Fibroblast of lung (primary cell): ENCODE results near the gene WDFY2. TPM values are rescaled to one million over a fixed set of nuclear protein-coding genes. Genes with fewer than 3 reads are reported as not detected.
"Not testable (repeated sequence)": the region's sequence is repeated elsewhere in the genome, so short reads cannot be mapped to it uniquely, and the experiment has no call there.

ENCODE experiments used
- DNase-seq, 2 donors: peaks; one replicate each; pipeline versions ENCODE4 v3.0.0 to v3.0.0-alpha.2; 2010; ENCODE audit warnings: low read depth in 2 of 2
- H2AFZ ChIP-seq: 2 replicates; pipeline ENCODE4 v1.5.1; 2012; ENCODE audit warnings: low read length, control low read depth, inconsistent platforms
- H3K27ac ChIP-seq: 2 replicates; pipeline ENCODE4 v1.5.1; 2011; ENCODE audit warnings: low read length, control low read depth; ENCODE audit not compliant: insufficient read depth
- H3K27me3 ChIP-seq: 2 replicates; pipeline ENCODE4 v1.5.1; 2011; ENCODE audit warnings: mild to moderate bottlenecking, low read length; ENCODE audit not compliant: control insufficient read depth, insufficient read depth
- H3K36me3 ChIP-seq: 2 replicates; pipeline ENCODE4 v1.5.1; 2011; ENCODE audit warnings: low read length; ENCODE audit not compliant: control insufficient read depth, insufficient read depth
- H3K4me1 ChIP-seq: 2 replicates; pipeline ENCODE4 v1.5.1; 2011; ENCODE audit warnings: low read length; ENCODE audit not compliant: control insufficient read depth, insufficient read depth; ENCODE audit errors: extremely low read depth
- H3K4me2 ChIP-seq: 2 replicates; pipeline ENCODE4 v1.5.1; 2011; ENCODE audit warnings: low read length, control low read depth; ENCODE audit not compliant: insufficient read depth; ENCODE audit errors: extremely low read depth
- H3K4me3 ChIP-seq, 4 experiments: fragments of 200-600 bp in 1 of 4; sonication (generic) in 1 of 4; replicated peaks in 1 of 4; 2 replicates each; pipeline ENCODE4 v1.5.1; 2011 to 2016; ENCODE audit warnings: low read length in 4 of 4, low read depth in 3 of 4, mild to moderate bottlenecking in 3 of 4, control low read depth in 2 of 4, inconsistent platforms in 1 of 4, mixed read lengths in 1 of 4; ENCODE audit not compliant: insufficient read depth in 1 of 4; ENCODE audit errors: control extremely low read depth in 1 of 4
- H3K79me2 ChIP-seq: 2 replicates; pipeline ENCODE4 v1.5.1; 2012; ENCODE audit warnings: mild to moderate bottlenecking, low read length, inconsistent platforms; ENCODE audit not compliant: control insufficient read depth, insufficient read depth
- H3K9ac ChIP-seq: 2 replicates; pipeline ENCODE4 v1.5.1; 2011; ENCODE audit warnings: mild to moderate bottlenecking, low read length, control low read depth; ENCODE audit not compliant: insufficient read depth
- H3K9me3 ChIP-seq: 2 replicates; pipeline ENCODE4 v1.5.1; 2012; ENCODE audit warnings: low read depth, low read length; ENCODE audit not compliant: control insufficient read depth, insufficient read depth
- H4K20me1 ChIP-seq: 2 replicates; pipeline ENCODE4 v1.5.1; 2011; ENCODE audit warnings: low read length; ENCODE audit not compliant: control insufficient read depth, insufficient read depth; ENCODE audit errors: extremely low read depth
- CTCF ChIP-seq, 2 donors: IDR thresholded peaks in 1 of 2; conservative IDR thresholded peaks in 1 of 2; 1 replicate in 1 of 2; 2 replicates in 1 of 2; pipeline ENCODE4 v1.5.1; 2011 to 2012; ENCODE audit warnings: low read length in 2 of 2, control low read depth in 1 of 2, inconsistent platforms in 1 of 2, low read depth in 1 of 2, mild to moderate bottlenecking in 1 of 2
- EZH2 ChIP-seq: IDR thresholded peaks from 2 replicates; pipeline ENCODE4 v1.5.1; 2012; ENCODE audit warnings: low read length, control low read depth, mild to moderate bottlenecking; ENCODE audit errors: missing control alignments
- polyA plus RNA-seq, 2 donors: library from polyadenylated mRNA; depleted of rRNA in 1 of 2; stranded (reverse) in 1 of 2; unstranded in 1 of 2; fragments of >200 nt; gene quantifications; 2 replicates each; pipeline ENCODE4 v1.2.1, GENCODE V29; 2011 to 2012; ENCODE audit warnings: missing spikeins in 1 of 2
- total RNA-seq: library from RNA; depleted of rRNA; stranded (reverse); fragments of >200 nt; gene quantifications from 2 replicates; pipeline ENCODE4 v1.2.1, GENCODE V29; 2014

WDFY2 gene
- total and polyA plus RNA-seq, 2 donors (not counting 1 experiment from before 2014, with no cell fraction given) = 4.9 to 9.2 TPM

GRCh38 chr13:51639171-51639570, 54.9 kb downstream of the WDFY2 start:
- Histone ChIP-seq H3K27me3 (no peaks in the 10 kb centered on the region), H3K36me3 (no peaks in the 10 kb centered on the region), H2AFZ (no peak overlapping the region), H3K4me2 (no peak overlapping the region), H3K9ac (no peak overlapping the region), H3K79me2 (peaks cover 25% of the 10 kb centered on the region), H3K9me3 (no peaks in the 10 kb centered on the region), H4K20me1 (no peaks in the 10 kb centered on the region), H3K4me3 (no peak overlapping the region), H3K27ac (no peak overlapping the region), H3K4me1 (peaks cover 8% of the 10 kb centered on the region)
- TF ChIP-seq EZH2 (no peak), CTCF (conservative IDR thresholded peaks at IDR 0.05 in 1 of 2, IDR thresholded peaks at IDR 0.05 in 1 of 2; ENCODE audit: low read depth in 1 of 2, low read length in 2 of 2) (no peak)
- peak in 1 of 2 donors; percentile 53 for DNase-seq

GRCh38 chr13:51640696-51641095, 56.4 kb downstream of the WDFY2 start:
- peaks cover 17% of the 10 kb centered on the region for H3K4me1 ChIP-seq
- not testable (repeated sequence) for H3K4me2 ChIP-seq, H2AFZ ChIP-seq, H4K20me1 ChIP-seq, DNase-seq, H3K27me3 ChIP-seq, H3K9ac ChIP-seq, H3K9me3 ChIP-seq, H3K36me3 ChIP-seq, H3K4me3 ChIP-seq, H3K27ac ChIP-seq
- H3K79me2 ChIP-seq = peaks cover 25% of the 10 kb centered on the region

GRCh38 chr13:51643105-51643881, 59.0 kb downstream of the WDFY2 start:
- Histone ChIP-seq H4K20me1 (no peaks in the 10 kb centered on the region), H3K9ac (peak overlapping the region; percentile 41), H3K4me3 (peak overlapping the region; percentile 0 to 19 (median 15)), H3K27ac (peak overlapping the region; percentile 91), H3K36me3 (no peaks in the 10 kb centered on the region), H3K79me2 (peaks cover 40% of the 10 kb centered on the region), H3K4me2 (peak overlapping the region; percentile 79), H3K27me3 (no peaks in the 10 kb centered on the region), H3K4me1 (peaks cover 20% of the 10 kb centered on the region), H2AFZ (no peak overlapping the region), H3K9me3 (no peaks in the 10 kb centered on the region)
- TF ChIP-seq EZH2 (no peak), CTCF (conservative IDR thresholded peaks at IDR 0.05 in 1 of 2, IDR thresholded peaks at IDR 0.05 in 1 of 2; ENCODE audit: low read depth in 1 of 2, low read length in 2 of 2) (no peak)
- peak; percentile 81 to 95 for DNase-seq
